Right ventricle myocardium inferior (tissue), 1 donor: ENCODE data around the gene CPOX. TPM values are rescaled to one million over a fixed set of nuclear protein-coding genes. Genes with fewer than 3 reads are reported as not detected.

Source experiments
- ATAC-seq: fragments of 200-7000 bp; cut with Tn5 transposase; one replicate; pipeline ENCODE4 v1.9.1; 2020; ENCODE audit warnings: mild to moderate bottlenecking, moderate library complexity
- DNase-seq: peaks from one replicate; pipeline ENCODE4 v3.0.0; 2021; ENCODE audit errors: missing footprints
- intact Hi-C: fragments of 100-400 bp; cut with DNase I; formaldehyde crosslinking; loops from one replicate; pipeline ENCODE4 v1.11.0; 2022
- total RNA-seq: library from RNA; stranded (reverse); fragmentation: NEBNext Ultra II Directional; extraction: Animal tissue kit (Norgen Biotek cat#: 25700); gene quantifications from one replicate; pipeline ENCODE4 v1.2.1, GENCODE V29; 2021
- donor health status: DM: no; HTN: yes; CAD: no; lungs with severe emphysema.

CPOX gene
- total RNA-seq, 1 donor from 2014 or later, result 11.8 TPM

GRCh38 chr3:98552232-98553020 is 41.0 kb downstream of the CPOX start:
- DNase-seq (no peak), ATAC-seq (no peak)
- intact Hi-C loops, result no loop called here

GRCh38 chr3:98551754-98552153 is 41.7 kb downstream of the CPOX start:
- no peak for DNase-seq
- ATAC-seq, result no peak
- intact Hi-C loops, result no loop called here

- ATAC-seq, result no peak
- intact Hi-C loops, result no loop called here
- DNase-seq, result no peak
Measured at GRCh38 chr3:98551236-98551635, 42.2 kb downstream of the CPOX start.

DNA sequence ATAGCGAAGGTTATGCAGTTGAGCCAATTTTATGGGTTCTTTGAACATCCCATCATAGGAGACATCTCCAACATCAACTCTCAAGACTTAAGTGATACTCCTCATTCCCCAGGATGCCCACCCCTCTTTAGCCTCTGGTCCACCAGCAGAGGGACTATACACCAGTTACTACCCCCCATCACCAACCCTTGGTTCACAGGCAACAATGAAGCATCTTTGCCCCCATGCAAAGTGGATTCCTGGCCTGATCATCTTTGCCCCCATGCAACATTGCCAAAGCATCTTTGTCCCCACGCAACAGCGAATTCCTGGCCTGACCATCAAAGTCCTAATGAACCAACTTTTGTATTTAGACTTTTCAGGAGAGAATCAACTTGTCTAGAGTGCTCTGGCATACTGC is 42.6 kb downstream of the CPOX start:
- no peak for DNase-seq
- intact Hi-C loops, result no loop called here
- ATAC-seq, result no peak

- intact Hi-C loops, result no loop called here
- DNase-seq (no peak), ATAC-seq (no peak)
Measured at GRCh38 chr3:98548544-98548943, 44.9 kb downstream of the CPOX start.

DNA sequence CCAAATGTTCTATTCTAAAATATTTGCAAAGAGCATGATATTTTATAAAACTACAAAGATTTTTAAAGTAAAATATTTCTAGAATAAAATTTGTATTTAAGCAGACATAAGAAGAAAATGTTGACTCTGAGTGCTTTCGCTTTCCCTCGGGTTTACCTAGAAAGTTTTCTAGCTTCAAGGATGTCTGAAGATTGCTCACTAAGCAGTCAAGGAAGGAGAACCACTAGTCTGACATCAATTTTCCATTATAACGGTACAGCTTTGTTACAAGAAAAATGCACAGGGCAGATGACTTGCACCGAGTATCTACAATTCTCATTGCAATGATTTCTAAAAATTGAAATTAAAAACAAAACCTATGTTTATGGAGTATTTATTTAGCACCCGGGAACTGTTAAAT is 47.5 kb downstream of the CPOX start:
- no peak for ATAC-seq
- DNase-seq, result no peak
- intact Hi-C loops, result no loop called here

- DNase-seq (no peak), ATAC-seq (no peak)
- intact Hi-C loops, result no loop called here
Measured at GRCh38 chr3:98542623-98543022, 50.8 kb downstream of the CPOX start.

GRCh38 chr3:98541695-98542094 is 51.7 kb downstream of the CPOX start:
- no peak for ATAC-seq
- DNase-seq, result no peak
- intact Hi-C loops, result no loop called here

GRCh38 chr3:98540346-98540745 is 53.1 kb downstream of the CPOX start:
- intact Hi-C loops, result no loop called here
- ATAC-seq, result no peak
- no peak for DNase-seq

DNA sequence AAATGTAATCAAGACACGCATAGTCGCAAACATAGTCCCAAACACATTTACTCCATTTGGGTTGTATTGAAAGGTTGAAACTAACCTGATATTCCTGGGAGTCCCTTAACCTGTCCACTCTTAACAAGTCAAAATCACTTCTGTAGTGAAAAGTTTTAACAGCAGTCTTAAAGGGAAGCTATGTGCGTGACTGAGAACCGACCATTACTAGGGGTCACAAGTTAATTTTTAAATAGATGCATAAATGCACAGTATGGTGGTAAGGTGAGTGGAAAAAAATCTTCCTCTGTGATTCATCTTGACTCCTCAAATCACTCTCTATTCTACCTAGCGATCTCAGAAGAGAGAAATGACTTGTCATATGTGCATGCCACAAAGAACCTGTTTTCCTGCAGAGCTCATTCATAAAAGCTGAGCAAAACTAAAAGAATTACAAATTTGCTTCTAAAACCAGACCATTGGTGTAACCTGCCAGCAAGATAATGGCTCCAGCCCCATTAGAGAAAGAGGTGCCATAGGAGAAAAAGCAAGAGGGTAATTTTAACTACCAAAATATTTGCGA is 56.9 kb downstream of the CPOX start:
- no peak for DNase-seq
- ATAC-seq, result no peak
- intact Hi-C loops, result no loop called here

- intact Hi-C loops, result no loop called here
- ATAC-seq, result no peak
- DNase-seq, result no peak
Measured at GRCh38 chr3:98534734-98535133, 58.7 kb downstream of the CPOX start.

DNA sequence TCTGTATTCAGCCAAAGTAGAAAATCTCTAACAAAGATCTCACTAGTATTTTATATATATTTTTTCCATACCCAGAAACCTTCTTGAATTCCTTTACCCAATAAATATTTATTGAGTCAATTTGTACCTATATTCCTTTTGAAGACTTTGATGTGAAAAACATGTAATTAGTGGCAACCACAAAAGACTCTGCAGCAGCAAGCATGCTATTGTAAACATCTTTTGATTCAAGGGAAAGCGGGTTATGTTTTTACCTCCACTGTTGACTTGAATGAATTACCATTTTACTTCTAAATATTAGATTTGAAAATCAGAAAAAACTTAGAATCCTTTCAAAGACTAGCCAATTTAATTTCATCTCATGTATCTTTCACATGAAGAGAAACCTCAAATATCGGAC is 59.2 kb downstream of the CPOX start:
- DNase-seq (no peak), ATAC-seq (no peak)
- intact Hi-C loops, result no loop called here

DNA sequence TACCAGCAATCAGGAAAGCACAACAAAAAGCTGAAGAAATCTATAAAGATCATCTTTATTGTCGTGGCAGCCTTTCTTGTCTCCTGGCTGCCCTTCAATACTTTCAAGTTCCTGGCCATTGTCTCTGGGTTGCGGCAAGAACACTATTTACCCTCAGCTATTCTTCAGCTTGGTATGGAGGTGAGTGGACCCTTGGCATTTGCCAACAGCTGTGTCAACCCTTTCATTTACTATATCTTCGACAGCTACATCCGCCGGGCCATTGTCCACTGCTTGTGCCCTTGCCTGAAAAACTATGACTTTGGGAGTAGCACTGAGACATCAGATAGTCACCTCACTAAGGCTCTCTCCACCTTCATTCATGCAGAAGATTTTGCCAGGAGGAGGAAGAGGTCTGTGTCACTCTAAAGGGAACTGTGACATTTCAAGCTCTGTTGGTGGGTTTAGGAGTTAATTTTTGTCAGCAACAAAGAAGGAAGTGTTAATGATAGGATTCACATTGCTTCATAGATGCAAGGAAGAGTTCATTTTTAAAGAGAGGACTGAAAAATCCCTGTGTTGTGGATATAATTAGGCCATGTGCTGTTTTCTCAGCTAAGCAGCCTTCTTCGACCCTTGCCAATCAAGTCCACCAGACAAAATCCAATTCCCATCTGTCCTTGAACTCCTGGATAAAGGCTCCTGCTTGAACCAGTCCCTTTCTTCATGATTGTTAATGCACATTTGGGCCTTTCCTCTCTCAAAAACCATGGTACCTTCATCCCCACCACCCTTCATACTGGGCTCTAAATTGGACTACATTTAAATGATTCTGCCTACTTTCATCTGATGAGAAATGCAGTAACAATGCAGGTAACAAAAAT is 60.5 kb downstream of the CPOX start:
- ATAC-seq (no peak), DNase-seq (no peak)
- intact Hi-C loops, result no loop called here

DNA sequence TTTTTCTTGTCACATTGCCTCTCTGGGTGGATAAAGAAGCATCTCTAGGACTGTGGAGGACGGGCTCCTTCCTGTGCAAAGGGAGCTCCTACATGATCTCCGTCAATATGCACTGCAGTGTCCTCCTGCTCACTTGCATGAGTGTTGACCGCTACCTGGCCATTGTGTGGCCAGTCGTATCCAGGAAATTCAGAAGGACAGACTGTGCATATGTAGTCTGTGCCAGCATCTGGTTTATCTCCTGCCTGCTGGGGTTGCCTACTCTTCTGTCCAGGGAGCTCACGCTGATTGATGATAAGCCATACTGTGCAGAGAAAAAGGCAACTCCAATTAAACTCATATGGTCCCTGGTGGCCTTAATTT is 61.2 kb downstream of the CPOX start:
- DNase-seq (no peak), ATAC-seq (no peak)
- intact Hi-C loops, result no loop called here

GRCh38 chr3:98531622-98532274 is 61.7 kb downstream of the CPOX start, which contains the start of gene GPR15:
TSS of gene GPR15 (plus strand) at chr3:98531978. CDS start at chr3:98532034, 56 bp downstream.
- DNase-seq (no peak), ATAC-seq (no peak)
- intact Hi-C loops, result no loop called here

GRCh38 chr3:98530676-98531075 is 62.7 kb downstream of the CPOX start:
- ATAC-seq, result no peak

DNA sequence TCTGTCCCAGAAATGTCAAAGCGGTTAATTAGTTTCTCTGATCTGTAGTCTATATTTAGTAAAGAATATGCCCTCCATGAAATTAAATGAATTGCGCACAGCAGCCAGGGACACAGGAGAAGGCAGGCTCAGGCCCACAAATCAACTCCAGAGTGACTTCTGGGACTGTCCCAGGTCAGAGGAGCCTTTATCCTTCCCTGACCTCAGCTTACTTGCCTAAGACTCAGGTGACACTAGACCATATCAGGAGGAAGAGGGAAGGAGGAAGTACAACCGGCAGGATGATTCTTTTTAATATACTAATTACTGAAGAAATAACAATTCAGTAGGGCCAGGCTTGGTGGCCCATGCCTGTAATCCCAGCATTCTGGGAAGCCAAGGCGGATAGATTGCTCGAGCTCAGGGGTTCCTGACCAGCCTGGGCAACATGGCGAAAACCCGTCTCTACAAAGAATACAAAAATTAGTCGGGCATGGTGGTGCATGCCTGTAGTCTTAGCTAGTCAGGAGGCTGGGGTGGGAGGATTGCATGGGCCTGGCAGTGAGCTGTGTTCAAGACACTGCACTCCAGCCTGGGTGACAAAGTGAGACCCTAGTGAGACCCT is 63.5 kb downstream of the CPOX start:
- DNase-seq (no peak), ATAC-seq (no peak)
- intact Hi-C loops, result no loop called here

More at GRCh38 chr3:98530676-98531075, 62.7 kb downstream of the CPOX start:
- DNase-seq, result no peak
- intact Hi-C loops, result no loop called here
